Gastrocnemius medialis (tissue), 4 donors: ENCODE data around the gene ARL14.

Experiments
- CTCF ChIP-seq, 5 experiments: fragments of 450-650 bp in 3 of 5; fragments of 200-600 bp in 2 of 5; sonication (generic) in 2 of 5; IDR thresholded peaks in 4 of 5; conservative IDR thresholded peaks in 1 of 5; 1 replicate in 4 of 5; 2 replicates in 1 of 5; pipeline ENCODE4 v1.5.1; 2016 to 2019; ENCODE audit warnings: antibody characterized with exemption in 5 of 5, mild to moderate bottlenecking in 3 of 5, moderate library complexity in 3 of 5
- POLR2A ChIP-seq, 2 donors: fragments of 450-650 bp; IDR thresholded peaks; one replicate each; pipeline ENCODE4 v1.6.1; 2017; ENCODE audit warnings: antibody characterized with exemption in 2 of 2, mild to moderate bottlenecking in 2 of 2, moderate library complexity in 2 of 2

- TF ChIP-seq CTCF (IDR thresholded peaks at IDR 0.05 in 4 of 5, conservative IDR thresholded peaks at IDR 0.05 in 1 of 5) (no peak), POLR2A (IDR thresholded peaks at IDR 0.05) (no peak)
Observed at GRCh38 chr3:160702290-160702689, 25.3 kb downstream of the ARL14 start.
